Activated T-cell treated with anti-CD3 and anti-CD28 coated beads, Interleukin-2, amount 50 U/mL, for 48 hours (primary cell): ENCODE measurements around the gene ZNF444.

Source experiments
- DNase-seq, 2 experiments: peaks; one replicate each; pipeline ENCODE4 v3.0.0-alpha.2; 2020

The ZNF444 gene

GRCh38 chr19:56107626-56108351 is 33.3 kb upstream of the ZNF444 start:
- DNase-seq: no peak

GRCh38 chr19:56108447-56109195 is 32.5 kb upstream of the ZNF444 start:
- no peak for DNase-seq

- no peak for DNase-seq
Measured at GRCh38 chr19:56109226-56109625, 31.9 kb upstream of the ZNF444 start.

GRCh38 chr19:56110515-56111448 is 30.3 kb upstream of the ZNF444 start:
- no peak for DNase-seq

GRCh38 chr19:56111601-56112312 is 29.3 kb upstream of the ZNF444 start:
- DNase-seq: peak; percentile 54 to 68

DNA sequence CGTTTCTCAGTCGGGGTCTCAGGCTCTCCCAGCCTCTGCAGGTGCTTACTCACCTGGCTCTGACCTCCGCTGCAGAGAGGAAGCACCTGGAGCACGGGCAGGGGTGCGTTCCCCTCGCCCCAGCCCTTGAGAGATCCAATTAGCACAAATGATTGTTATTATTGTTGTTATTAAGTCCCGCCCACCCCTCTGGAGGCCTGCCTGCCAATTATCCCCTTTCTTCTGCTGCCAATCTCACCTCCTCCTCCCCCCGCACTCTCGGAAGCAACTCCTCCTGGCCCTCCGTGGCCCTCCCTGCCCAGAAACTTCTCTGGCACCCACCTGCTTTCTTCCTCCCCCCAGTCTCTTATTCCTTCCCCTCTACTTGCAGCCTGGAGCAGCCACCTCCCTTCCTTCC is 28.8 kb upstream of the ZNF444 start:
- DNase-seq: no peak

DNA sequence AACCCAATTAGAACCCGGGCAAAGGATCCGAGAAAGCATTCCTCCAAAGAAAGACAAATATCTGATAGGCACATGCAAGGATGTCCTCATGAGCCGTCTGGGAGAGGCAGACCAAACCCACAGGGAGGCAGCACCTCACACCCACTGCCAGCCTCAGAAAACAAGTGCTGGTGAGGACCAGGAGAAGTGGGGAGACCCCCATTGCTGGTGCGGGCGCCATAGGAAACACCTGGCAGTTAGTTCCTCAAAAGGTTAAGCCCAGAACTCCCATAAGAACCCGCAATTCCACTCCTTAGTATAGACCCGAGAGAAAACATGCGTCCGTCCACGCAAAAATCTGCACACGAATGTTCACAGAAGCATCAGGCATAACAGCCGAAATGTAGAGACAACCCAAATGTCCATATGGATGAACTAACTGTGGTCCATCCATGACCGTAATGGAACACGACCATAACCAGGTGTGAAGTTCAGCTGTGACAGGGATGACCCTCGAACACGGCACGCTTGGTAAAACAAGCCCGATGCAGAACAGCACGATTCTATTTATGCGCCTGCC is 27.9 kb upstream of the ZNF444 start:
- DNase-seq: no peak

DNA sequence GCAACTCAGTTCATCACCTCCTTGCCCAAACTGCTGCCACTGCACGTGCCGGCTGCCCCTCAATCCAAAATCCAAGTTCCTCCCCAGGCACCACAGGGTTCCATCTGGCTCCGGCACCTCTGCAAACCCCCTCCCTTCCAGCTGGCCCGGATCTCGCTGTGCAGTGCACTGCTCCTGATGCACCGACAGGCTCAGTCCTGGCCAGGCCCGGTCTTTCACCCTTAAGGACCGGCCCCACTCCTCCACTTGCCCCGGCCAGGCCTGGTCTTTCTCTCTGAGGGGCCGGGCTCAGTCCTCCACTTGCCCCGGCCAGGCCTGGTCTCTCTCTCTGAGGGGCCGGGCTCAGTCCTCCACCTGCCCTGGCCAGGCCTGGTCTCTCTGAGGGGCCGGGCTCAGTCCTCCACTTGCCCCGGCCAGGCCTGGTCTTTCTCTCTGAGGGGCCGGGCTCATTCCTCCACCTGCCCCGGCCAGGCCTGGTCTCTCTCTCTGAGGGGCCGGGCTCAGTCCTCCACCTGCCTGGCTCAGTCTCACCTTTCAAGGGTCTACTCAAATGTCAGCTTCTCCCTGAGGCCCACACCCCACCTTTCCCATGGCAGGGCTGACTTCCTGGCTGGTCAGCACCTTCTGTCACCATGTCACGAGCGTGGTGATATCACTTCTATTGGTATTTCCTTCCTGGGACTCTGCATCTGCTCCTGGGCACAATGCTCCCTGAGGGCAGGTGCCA is 26.9 kb upstream of the ZNF444 start:
- no peak for DNase-seq

DNA sequence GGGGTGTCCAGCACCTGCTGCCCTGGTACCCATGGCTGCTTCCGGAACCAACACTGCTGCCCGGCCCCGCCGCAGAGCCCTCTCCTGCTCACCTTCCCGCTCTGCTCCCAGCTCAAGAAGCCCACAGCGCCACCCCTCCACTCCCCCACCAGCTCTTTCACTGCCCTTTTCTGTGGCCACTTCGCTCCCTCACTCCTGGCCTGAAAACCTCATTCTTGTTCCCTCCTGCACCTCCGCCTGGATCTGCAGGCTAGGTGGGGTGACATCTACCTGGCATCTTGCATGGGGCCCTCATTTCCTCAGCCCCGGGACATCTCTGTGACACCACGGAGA is 26.3 kb upstream of the ZNF444 start:
- no peak for DNase-seq

DNA sequence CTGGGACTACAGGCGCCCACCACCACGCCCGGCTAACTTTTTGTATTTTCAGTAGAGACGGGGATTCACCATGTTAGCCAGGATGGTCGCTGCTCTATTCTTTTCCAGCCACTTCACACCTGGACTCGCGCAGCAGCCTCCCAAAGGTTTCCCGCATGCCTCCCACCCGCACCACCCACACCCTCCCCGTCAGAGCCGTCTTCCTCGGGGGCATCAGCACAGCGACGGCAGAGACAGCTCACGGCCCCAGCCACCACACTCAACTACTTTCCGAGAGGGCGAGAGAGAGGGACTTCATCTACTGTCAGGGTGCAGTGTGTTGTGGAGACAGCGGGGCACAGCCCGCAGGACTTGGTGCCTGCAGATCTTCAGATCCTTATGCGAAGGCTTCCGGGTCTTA is 25.6 kb upstream of the ZNF444 start:
- DNase-seq: no peak

DNA sequence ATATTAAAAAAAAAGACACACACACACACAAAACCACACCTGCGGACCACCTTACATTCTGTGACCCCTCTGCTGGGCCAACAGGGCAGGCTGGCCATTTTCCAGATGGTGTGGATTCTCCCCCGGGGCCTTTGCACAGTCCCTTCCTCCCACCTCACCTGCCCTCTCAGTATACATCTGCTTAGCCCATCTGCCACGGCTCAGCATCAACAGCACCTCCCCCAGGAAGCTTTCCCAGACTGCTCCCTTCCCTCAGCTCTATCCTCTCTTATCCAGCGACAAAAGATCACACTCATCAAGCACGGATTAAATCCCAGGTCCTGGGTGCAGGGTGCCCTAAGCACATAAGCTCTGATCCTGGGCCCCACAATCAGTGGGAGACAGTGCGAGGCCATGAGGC is 24.5 kb upstream of the ZNF444 start:
- no peak for DNase-seq

GRCh38 chr19:56117376-56117884 is 23.7 kb upstream of the ZNF444 start:
- DNase-seq: no peak

DNA sequence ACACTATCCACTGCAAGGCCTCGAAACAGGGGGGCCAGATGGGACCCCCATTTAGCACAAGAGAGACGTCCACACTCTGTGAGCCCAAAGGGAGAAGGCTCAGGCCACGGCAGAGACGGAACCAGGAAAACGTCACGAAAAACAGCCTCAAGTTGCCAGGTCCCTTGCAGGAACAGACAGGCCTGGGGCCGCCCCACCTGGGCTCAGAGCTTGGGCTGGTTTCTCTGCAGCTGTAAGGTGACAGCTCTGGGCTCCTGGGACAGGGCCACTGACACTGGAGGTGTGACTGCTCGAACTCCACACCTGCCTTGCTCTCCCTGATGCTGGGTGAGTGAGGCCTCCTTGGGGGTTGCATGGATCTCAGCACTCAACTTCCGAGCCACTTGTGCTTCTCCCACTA is 23.2 kb upstream of the ZNF444 start:
- no peak for DNase-seq

GRCh38 chr19:56118666-56119581 is 22.2 kb upstream of the ZNF444 start:
- no peak for DNase-seq

GRCh38 chr19:56119582-56119978 is 21.5 kb upstream of the ZNF444 start:
- no peak for DNase-seq

- DNase-seq: no peak
Measured at GRCh38 chr19:56120002-56120370, 21.1 kb upstream of the ZNF444 start.

GRCh38 chr19:56120371-56121179 is 20.5 kb upstream of the ZNF444 start:
- peak; percentile 80 to 86 for DNase-seq

GRCh38 chr19:56121180-56122167 is 19.6 kb upstream of the ZNF444 start, which contains the start of gene ZNF787:
ZNF787 (minus strand) TSS chr19:56121295; CDS start chr19:56103217, 18,078 bp downstream.
- peak; percentile 98 for DNase-seq
